ENCODE results near the gene TBXAS1.

Gene TBXAS1

GRCh38 chr7:140055833-140056232, 226.8 kb downstream of the TBXAS1 start:
- no peak for DNase-seq

- no peak for DNase-seq
Measured at GRCh38 chr7:140056431-140057142, 227.5 kb downstream of the TBXAS1 start.

DNA sequence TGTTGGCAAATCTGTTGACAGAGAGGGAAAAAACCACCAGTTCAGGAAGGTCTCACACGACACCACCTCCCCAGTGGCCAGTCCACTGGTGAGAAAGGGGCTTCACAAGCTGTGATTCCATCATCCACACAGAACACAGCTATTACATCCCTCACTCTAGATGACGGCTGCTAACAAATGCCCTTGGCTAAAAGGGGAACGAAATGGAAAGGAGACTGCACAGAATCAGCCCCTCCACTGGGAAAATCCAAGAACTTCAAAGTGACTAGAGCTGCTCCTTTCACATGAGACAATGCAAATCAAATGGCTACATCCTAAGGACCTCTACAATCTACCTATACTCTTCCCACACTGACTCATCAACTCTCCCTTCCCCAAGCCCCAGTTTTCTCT, 228.1 kb downstream of the TBXAS1 start:
- no peak for DNase-seq

- DNase-seq: no peak
Measured at GRCh38 chr7:140058517-140058916, 229.5 kb downstream of the TBXAS1 start.

- DNase-seq: no peak
Measured at GRCh38 chr7:140059273-140060242, 230.5 kb downstream of the TBXAS1 start.

DNA sequence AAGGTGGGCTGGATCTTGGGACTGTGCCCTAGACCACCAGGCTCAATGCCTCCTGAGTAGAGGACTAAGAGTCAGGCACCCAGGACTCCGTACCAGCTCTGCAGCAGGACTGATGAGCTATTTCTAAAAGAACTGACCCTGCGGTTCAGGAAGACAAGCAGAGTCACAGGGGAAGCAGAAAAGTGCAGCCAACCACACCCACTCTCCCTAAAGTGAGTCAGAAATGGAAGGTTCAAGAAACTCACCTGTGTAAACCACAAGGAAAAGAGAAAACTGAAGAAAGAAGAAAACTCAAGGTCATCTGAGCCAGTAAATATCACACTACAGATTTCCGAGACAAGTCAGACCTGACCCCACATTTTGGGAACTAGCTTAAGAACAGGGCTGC, 231.2 kb downstream of the TBXAS1 start:
- DNase-seq: no peak

GRCh38 chr7:140060788-140061606, 231.9 kb downstream of the TBXAS1 start:
- DNase-seq: no peak

- DNase-seq: no peak
Measured at GRCh38 chr7:140061607-140061930, 232.5 kb downstream of the TBXAS1 start.

GRCh38 chr7:140062118-140062527, 233.1 kb downstream of the TBXAS1 start:
- no peak for DNase-seq

DNA sequence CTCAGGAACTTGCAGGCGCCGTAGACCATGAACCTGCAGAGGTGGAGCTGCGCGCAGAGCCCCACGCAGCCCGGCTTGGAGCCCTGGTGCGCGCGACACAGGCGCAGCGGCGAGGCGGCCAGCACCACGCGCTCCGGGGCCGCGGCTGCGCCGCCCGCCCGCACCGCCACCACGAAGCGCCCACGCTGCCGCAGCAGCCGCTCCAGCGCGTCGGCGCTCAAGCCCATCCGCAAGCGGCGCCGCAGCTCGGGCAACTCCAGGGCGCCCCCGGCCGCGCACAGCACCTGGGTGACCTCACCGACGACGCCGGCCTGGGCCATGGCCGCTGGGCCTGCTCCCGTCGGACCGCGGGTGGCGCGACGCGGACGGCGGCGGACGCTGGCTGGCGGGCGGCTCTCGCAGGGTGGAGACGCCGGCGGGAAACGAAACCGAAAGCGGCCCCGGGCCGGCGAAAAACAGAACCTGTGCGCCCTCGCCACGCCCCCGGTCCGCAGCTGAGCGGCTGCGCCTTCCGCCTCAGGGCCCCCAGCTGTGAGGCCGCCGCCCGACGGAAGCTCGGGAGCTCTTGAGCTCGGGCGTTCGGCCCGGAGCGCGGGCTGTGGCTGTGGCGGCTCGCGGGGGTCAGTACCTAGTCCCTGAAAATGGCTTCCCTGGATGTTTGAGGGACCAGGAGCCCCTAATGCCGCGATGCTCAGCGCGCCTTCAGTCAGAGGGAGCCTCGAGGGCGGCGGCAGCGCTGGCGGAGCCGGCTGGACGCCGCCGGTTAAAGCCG, 233.7 kb downstream of the TBXAS1 start, which contains the start of gene PARP12:
Gene PARP12, minus strand, starts transcription at position 424 of the 772 bp plus-strand sequence. Its CDS starts 104 bp downstream, at position 320.
- DNase-seq: no peak

GRCh38 chr7:140067052-140067451, 238.0 kb downstream of the TBXAS1 start:
- no peak for DNase-seq

DNA sequence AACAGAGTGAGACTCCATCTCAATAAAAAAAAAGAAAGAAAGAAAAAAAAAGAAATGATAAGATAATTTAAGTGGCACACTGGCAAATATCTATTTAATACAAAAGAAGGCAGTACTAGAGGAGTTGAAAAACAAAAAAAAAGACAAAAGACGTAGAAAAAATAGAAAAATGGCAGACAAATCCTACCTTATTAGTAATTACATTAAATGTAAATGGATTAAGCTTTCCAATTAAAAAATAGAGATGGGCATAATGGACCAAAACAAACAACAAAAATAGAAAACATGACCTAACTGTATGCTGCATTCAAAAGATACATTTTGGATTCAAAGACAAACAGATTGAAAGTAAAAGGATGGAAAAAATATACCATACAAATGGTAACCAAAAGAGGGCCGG, 239.0 kb downstream of the TBXAS1 start:
- no peak for DNase-seq

DNA sequence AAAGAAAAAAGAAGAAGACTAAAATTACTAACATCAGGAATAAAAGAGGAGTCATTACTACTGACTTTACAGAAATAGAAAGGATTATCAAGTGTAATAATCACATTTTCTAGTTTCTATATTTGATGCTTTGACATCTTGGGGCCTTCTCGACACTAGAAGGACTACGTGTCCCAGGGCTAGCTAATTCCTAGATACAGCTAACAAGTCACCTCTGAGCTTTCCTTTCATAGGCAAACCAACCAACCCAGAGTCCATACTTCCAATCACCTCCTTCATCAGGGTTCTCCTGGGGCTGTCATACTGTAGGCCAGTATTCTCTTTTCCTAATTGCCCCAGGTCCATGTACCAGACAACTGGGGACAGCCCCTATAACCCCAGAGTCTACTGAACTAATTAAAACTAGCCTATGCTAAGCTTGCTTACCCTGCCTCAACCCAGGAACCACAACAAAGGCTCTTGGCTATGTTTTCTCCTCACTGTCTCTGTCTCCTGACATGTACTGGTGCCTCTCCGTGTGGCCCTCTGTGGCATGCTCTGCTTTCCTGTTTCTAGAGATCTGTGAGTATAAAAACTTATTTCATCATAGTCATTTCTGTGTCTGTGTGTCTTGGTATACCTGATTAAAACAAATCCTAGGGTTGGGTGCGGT, 240.4 kb downstream of the TBXAS1 start:
- DNase-seq: no peak
